Measurements from ENCODE around the gene METTL15.
"Not testable (repeated sequence)": the region's sequence is repeated elsewhere in the genome, so short reads cannot be mapped to it uniquely, and the experiment has no call there.

METTL15 gene

GRCh38 chr11:28318871-28319270 is 210.7 kb downstream of the METTL15 start:
- no peak overlapping the region for H2BK15ac ChIP-seq (ENCODE audit: low read length)
- H3K23ac ChIP-seq (ENCODE audit: low read depth, low read length, poor library complexity): no peak overlapping the region
- no peak overlapping the region for H4K8ac ChIP-seq (ENCODE audit: low read depth, low read length)
- H2BK12ac ChIP-seq (ENCODE audit: low read length): no peak overlapping the region
- peaks cover 2 to 6% of the 10 kb centered on the region in 2 donors for H3K4me1 ChIP-seq (ENCODE audit: control insufficient read depth in 2 of 2, insufficient read depth in 1 of 2, low read depth in 1 of 2, low read length in 2 of 2)
- no peak overlapping the region for H2AFZ ChIP-seq (ENCODE audit: low read length)
- H2BK5ac ChIP-seq (ENCODE audit: low read length): no peak overlapping the region
- H3K27ac ChIP-seq (replicated peaks; ENCODE audit: low read length): no peak overlapping the region
- H3K36me3 ChIP-seq (replicated peaks in 1 of 2; ENCODE audit: control insufficient read depth in 2 of 2, insufficient read depth in 2 of 2, low read length in 2 of 2): peaks cover 0 to 4% of the 10 kb centered on the region in 2 donors
- no peaks in the 10 kb centered on the region for H3K27me3 ChIP-seq (ENCODE audit: control insufficient read depth in 3 of 3, insufficient read depth in 3 of 3, low read depth in 1 of 3, low read length in 3 of 3)
- H3K18ac ChIP-seq (ENCODE audit: low read length): no peak overlapping the region
- no peak overlapping the region for H2AK5ac ChIP-seq (ENCODE audit: low read depth, low read length)
- no peak for DNase-seq (ENCODE audit: low spot score)
- H3K79me1 ChIP-seq (ENCODE audit: low read depth, low read length): no peaks in the 10 kb centered on the region
- H3K9me3 ChIP-seq (replicated peaks in 1 of 2; ENCODE audit: control insufficient read depth in 2 of 2, insufficient read depth in 1 of 2, low read depth in 1 of 2, low read length in 2 of 2): no peaks in the 10 kb centered on the region
- H3K4ac ChIP-seq (ENCODE audit: low read length): no peak overlapping the region
- H3K4me3 ChIP-seq (ENCODE audit: low read length in 2 of 2): no peak overlapping the region
- H3K4me2 ChIP-seq (ENCODE audit: insufficient read depth, low read length, poor library complexity, severe bottlenecking): no peak overlapping the region
- H2BK120ac ChIP-seq (ENCODE audit: low read depth, low read length): no peak overlapping the region
- no peak overlapping the region for H3K9ac ChIP-seq (ENCODE audit: low read depth, low read length, poor library complexity)
- H3K14ac ChIP-seq (ENCODE audit: low read length): no peak overlapping the region
- no CpG with 5 or more reads among the region's 3 CpGs for WGBS, 2 donors (ENCODE audit: extremely low coverage in 2 of 2, insufficient read length in 2 of 2, insufficient replicate concordance in 1 of 2)
- H4K91ac ChIP-seq (ENCODE audit: low read depth, low read length, poor library complexity): no peak overlapping the region

- no peak for DNase-seq (ENCODE audit: low spot score)
- no peak overlapping the region for H3K23ac ChIP-seq (ENCODE audit: low read depth, low read length, poor library complexity)
- no peak overlapping the region for H2BK15ac ChIP-seq (ENCODE audit: low read length)
- no peaks in the 10 kb centered on the region for H3K9me3 ChIP-seq (replicated peaks in 1 of 2; ENCODE audit: control insufficient read depth in 2 of 2, insufficient read depth in 1 of 2, low read depth in 1 of 2, low read length in 2 of 2)
- no peak overlapping the region for H3K4ac ChIP-seq (ENCODE audit: low read length)
- H3K27ac ChIP-seq (replicated peaks; ENCODE audit: low read length): no peak overlapping the region
- no peak overlapping the region for H3K18ac ChIP-seq (ENCODE audit: low read length)
- no peak overlapping the region for H2BK5ac ChIP-seq (ENCODE audit: low read length)
- H3K4me1 ChIP-seq (ENCODE audit: control insufficient read depth in 2 of 2, insufficient read depth in 1 of 2, low read depth in 1 of 2, low read length in 2 of 2): peaks cover 3 to 5% of the 10 kb centered on the region in 2 donors
- H2AFZ ChIP-seq (ENCODE audit: low read length): no peak overlapping the region
- H2BK120ac ChIP-seq (ENCODE audit: low read depth, low read length): no peak overlapping the region
- no peak overlapping the region for H3K14ac ChIP-seq (ENCODE audit: low read length)
- H3K4me2 ChIP-seq (ENCODE audit: insufficient read depth, low read length, poor library complexity, severe bottlenecking): no peak overlapping the region
- H3K79me1 ChIP-seq (ENCODE audit: low read depth, low read length): no peaks in the 10 kb centered on the region
- no peak overlapping the region for H2AK5ac ChIP-seq (ENCODE audit: low read depth, low read length)
- no peak overlapping the region for H2BK12ac ChIP-seq (ENCODE audit: low read length)
- H4K8ac ChIP-seq (ENCODE audit: low read depth, low read length): no peak overlapping the region
- H3K4me3 ChIP-seq (ENCODE audit: low read length in 2 of 2): no peak overlapping the region
- no peaks in the 10 kb centered on the region for H3K27me3 ChIP-seq (ENCODE audit: control insufficient read depth in 3 of 3, insufficient read depth in 3 of 3, low read depth in 1 of 3, low read length in 3 of 3)
- no peak overlapping the region for H4K91ac ChIP-seq (ENCODE audit: low read depth, low read length, poor library complexity)
- H3K9ac ChIP-seq (ENCODE audit: low read depth, low read length, poor library complexity): no peak overlapping the region
- no peaks in the 10 kb centered on the region for H3K36me3 ChIP-seq (replicated peaks in 1 of 2; ENCODE audit: control insufficient read depth in 2 of 2, insufficient read depth in 2 of 2, low read length in 2 of 2)
These were observed 215.4 kb downstream of the METTL15 start for GRCh38 chr11:28323621-28324020.

- H3K4me1 ChIP-seq (ENCODE audit: control insufficient read depth in 2 of 2, insufficient read depth in 1 of 2, low read depth in 1 of 2, low read length in 2 of 2); H2AK5ac ChIP-seq (ENCODE audit: low read depth, low read length); H4K8ac ChIP-seq (ENCODE audit: low read depth, low read length); H4K91ac ChIP-seq (ENCODE audit: low read depth, low read length, poor library complexity); H3K4ac ChIP-seq (ENCODE audit: low read length); H2BK15ac ChIP-seq (ENCODE audit: low read length); H2BK12ac ChIP-seq (ENCODE audit: low read length); DNase-seq (ENCODE audit: low spot score); H3K4me2 ChIP-seq (ENCODE audit: insufficient read depth, low read length, poor library complexity, severe bottlenecking); H3K9ac ChIP-seq (ENCODE audit: low read depth, low read length, poor library complexity); H3K4me3 ChIP-seq (ENCODE audit: low read length in 2 of 2); H2AFZ ChIP-seq (ENCODE audit: low read length); H3K79me1 ChIP-seq (ENCODE audit: low read depth, low read length); H3K9me3 ChIP-seq (replicated peaks in 1 of 2; ENCODE audit: control insufficient read depth in 2 of 2, insufficient read depth in 1 of 2, low read depth in 1 of 2, low read length in 2 of 2); H3K14ac ChIP-seq (ENCODE audit: low read length); H2BK120ac ChIP-seq (ENCODE audit: low read depth, low read length); H3K27ac ChIP-seq (replicated peaks; ENCODE audit: low read length); H3K23ac ChIP-seq (ENCODE audit: low read depth, low read length, poor library complexity); H3K18ac ChIP-seq (ENCODE audit: low read length); H3K36me3 ChIP-seq (replicated peaks in 1 of 2; ENCODE audit: control insufficient read depth in 2 of 2, insufficient read depth in 2 of 2, low read length in 2 of 2); H2BK5ac ChIP-seq (ENCODE audit: low read length); H3K27me3 ChIP-seq (ENCODE audit: control insufficient read depth in 3 of 3, insufficient read depth in 3 of 3, low read depth in 1 of 3, low read length in 3 of 3): not testable (repeated sequence)
- WGBS, 2 donors (ENCODE audit: extremely low coverage in 2 of 2, insufficient read length in 2 of 2, insufficient replicate concordance in 1 of 2): no CpG with 5 or more reads among the region's 4 CpGs
These were observed 224.2 kb downstream of the METTL15 start for GRCh38 chr11:28332393-28332792.

- Histone ChIP-seq H3K36me3 (replicated peaks in 1 of 2; ENCODE audit: control insufficient read depth in 2 of 2, insufficient read depth in 2 of 2, low read length in 2 of 2) (no peaks in the 10 kb centered on the region), H2BK120ac (ENCODE audit: low read depth, low read length) (no peak overlapping the region), H3K79me1 (ENCODE audit: low read depth, low read length) (no peaks in the 10 kb centered on the region), H4K91ac (ENCODE audit: low read depth, low read length, poor library complexity) (no peak overlapping the region), H2BK15ac (ENCODE audit: low read length) (no peak overlapping the region), H4K8ac (ENCODE audit: low read depth, low read length) (no peak overlapping the region), H3K9ac (ENCODE audit: low read depth, low read length, poor library complexity) (no peak overlapping the region), H3K27me3 (ENCODE audit: control insufficient read depth in 3 of 3, insufficient read depth in 3 of 3, low read depth in 1 of 3, low read length in 3 of 3) (no peaks in the 10 kb centered on the region), H3K4me2 (ENCODE audit: insufficient read depth, low read length, poor library complexity, severe bottlenecking) (no peak overlapping the region), H2AK5ac (ENCODE audit: low read depth, low read length) (no peak overlapping the region), H2BK12ac (ENCODE audit: low read length) (no peak overlapping the region), H3K9me3 (replicated peaks in 1 of 2; ENCODE audit: control insufficient read depth in 2 of 2, insufficient read depth in 1 of 2, low read depth in 1 of 2, low read length in 2 of 2) (peaks cover 0 to 5% of the 10 kb centered on the region in 2 donors), H3K18ac (ENCODE audit: low read length) (no peak overlapping the region), H3K4me3 (ENCODE audit: low read length in 2 of 2) (no peak overlapping the region), H3K27ac (replicated peaks; ENCODE audit: low read length) (no peak overlapping the region), H3K14ac (ENCODE audit: low read length) (no peak overlapping the region), H3K23ac (ENCODE audit: low read depth, low read length, poor library complexity) (no peak overlapping the region), H2AFZ (ENCODE audit: low read length) (no peak overlapping the region), H3K4me1 (ENCODE audit: control insufficient read depth in 2 of 2, insufficient read depth in 1 of 2, low read depth in 1 of 2, low read length in 2 of 2) (no peaks in the 10 kb centered on the region), H3K4ac (ENCODE audit: low read length) (no peak overlapping the region), H2BK5ac (ENCODE audit: low read length) (no peak overlapping the region)
- DNase-seq (ENCODE audit: low spot score): no peak
These were observed 229.5 kb downstream of the METTL15 start for GRCh38 chr11:28337701-28338100.
